ENCODE measurements around the gene PRPF19.

Gene PRPF19

GRCh38 chr11:60951606-60951903 lies 45.2 kb upstream of the PRPF19 start:
- TF ChIP-seq CTCF (IDR thresholded peaks at IDR 0.05; ENCODE audit: low read depth, low read length) = no peak
- peak overlapping the region; percentile 58 for H3K4me3 ChIP-seq (ENCODE audit: low read depth, low read length)

DNA sequence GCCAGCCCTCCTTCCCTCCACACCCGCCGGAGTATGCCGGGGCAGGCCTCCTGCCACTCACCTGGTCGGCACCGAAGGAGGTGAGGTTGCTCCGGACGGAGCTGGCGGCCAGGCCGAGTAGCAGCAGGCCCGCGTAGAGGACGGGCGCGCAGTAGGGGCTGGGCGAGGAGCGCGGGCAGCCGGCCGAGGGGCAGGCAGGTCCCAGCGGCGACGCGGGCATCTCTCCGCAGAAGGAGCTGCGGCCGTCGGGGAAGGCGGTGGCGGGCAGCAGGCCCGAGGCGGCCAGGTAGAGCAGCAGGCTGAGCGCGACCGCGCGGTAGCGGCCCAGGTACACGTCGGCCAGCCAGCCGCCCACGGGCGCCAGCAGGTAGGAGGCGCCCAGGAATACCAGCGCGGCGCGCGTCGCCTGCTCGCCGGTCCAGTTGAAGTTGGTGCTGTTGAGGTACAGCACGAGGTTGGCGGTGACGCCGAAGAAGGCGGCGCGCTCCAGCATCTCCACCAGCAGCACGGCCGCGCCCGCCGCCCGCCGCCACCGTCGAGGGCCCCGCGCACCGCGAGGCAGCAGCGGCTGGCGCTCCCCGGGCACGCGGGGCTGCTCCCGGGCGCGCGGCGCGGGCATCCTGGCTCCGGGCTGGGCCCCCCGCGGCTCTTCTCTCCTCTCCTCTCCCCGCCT lies 44.7 kb upstream of the PRPF19 start:
- H3K4me3 ChIP-seq (ENCODE audit: low read depth, low read length) = peak overlapping the region; percentile 58
- no peak for TF ChIP-seq CTCF (IDR thresholded peaks at IDR 0.05; ENCODE audit: low read depth, low read length)

- peak overlapping the region; percentile 17; the same call in 1 of the 2 replicates for H3K4me3 ChIP-seq (ENCODE audit: low read depth, low read length)
- TF ChIP-seq CTCF (IDR thresholded peaks at IDR 0.05; ENCODE audit: low read depth, low read length) = no peak
Observed at GRCh38 chr11:60950024-60950423, 43.6 kb upstream of the PRPF19 start.

GRCh38 chr11:60948250-60948649 lies 41.9 kb upstream of the PRPF19 start:
- H3K4me3 ChIP-seq (ENCODE audit: low read depth, low read length) = no peak overlapping the region
- TF ChIP-seq CTCF (IDR thresholded peaks at IDR 0.05; ENCODE audit: low read depth, low read length) = no peak

- H3K4me3 ChIP-seq (ENCODE audit: low read depth, low read length) = no peak overlapping the region
- TF ChIP-seq CTCF (IDR thresholded peaks at IDR 0.05; ENCODE audit: low read depth, low read length) = no peak
Observed at GRCh38 chr11:60947700-60948099, 41.3 kb upstream of the PRPF19 start.

DNA sequence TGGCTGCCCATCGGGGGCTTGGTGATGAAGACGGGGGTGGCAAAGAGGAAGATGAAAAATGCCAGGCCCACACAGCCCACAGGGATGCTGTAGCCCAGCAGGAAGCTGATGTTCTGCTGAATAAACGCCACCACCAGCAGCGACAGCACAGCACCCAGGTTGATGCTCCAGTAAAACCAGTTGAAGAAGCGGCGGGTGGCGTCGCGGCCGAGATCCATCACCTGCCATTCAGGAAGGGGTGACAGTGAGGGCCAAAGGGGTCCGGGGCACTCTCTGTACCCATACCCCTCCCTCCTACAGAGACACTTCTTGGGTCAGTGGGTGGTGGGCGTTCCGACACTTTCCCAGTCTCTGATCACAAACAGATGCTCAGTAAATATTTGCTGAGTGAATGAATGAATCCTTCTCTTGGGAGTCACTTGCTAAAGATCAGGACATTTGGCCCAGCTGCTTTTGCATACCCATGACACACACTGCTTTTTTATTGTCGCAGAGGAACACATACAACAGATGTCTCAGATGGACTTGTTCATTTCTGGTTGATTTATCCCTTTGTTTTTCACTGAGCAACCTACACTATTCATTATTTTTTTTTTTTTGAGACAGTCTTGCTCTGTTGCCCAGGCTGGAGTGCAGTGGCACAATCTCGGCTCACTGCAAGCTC lies 40.3 kb upstream of the PRPF19 start:
- TF ChIP-seq CTCF (IDR thresholded peaks at IDR 0.05; ENCODE audit: low read depth, low read length) = no peak
- H3K4me3 ChIP-seq (ENCODE audit: low read depth, low read length) = no peak overlapping the region

DNA sequence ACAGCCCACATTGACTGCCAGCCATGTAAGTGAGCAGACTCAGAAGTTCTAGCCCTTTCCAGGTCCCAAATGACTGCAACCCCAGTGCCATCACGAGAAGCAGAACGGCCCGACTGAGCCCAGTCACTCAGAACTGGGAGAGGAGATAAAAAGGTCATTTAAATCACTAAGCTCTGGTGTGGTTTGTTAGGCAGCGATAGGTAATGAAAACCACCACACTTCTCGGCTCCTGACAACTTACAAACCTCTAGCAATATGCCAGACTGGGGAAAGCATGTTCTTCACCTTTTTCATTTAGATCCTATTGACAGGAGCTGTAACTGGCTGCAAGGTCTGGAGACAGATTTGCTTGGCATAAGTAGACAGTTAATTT lies 38.9 kb upstream of the PRPF19 start:
- TF ChIP-seq CTCF (IDR thresholded peaks at IDR 0.05; ENCODE audit: low read depth, low read length) = no peak
- H3K4me3 ChIP-seq (ENCODE audit: low read depth, low read length) = no peak overlapping the region

Measured in WI38 (cell line).